ENCODE data around the gene SCAMP2.
A peak's percentile ranks its signal among the peaks of the same experiment; 100 is the strongest.

SCAMP2 gene

GRCh38 chr15:74857671-74858368, 15.3 kb downstream of the SCAMP2 start:
- DNase-seq: no peak

- DNase-seq: no peak
Observed at GRCh38 chr15:74857082-74857655, 16.0 kb downstream of the SCAMP2 start.

- no peak for DNase-seq
Observed at GRCh38 chr15:74856537-74856936, 16.6 kb downstream of the SCAMP2 start.

GRCh38 chr15:74855857-74856256, 17.3 kb downstream of the SCAMP2 start:
- no peak for DNase-seq

GRCh38 chr15:74854453-74855022, 18.6 kb downstream of the SCAMP2 start:
- DNase-seq: no peak

- DNase-seq: no peak
Observed at GRCh38 chr15:74851960-74852359, 21.2 kb downstream of the SCAMP2 start.

GRCh38 chr15:74850393-74850792, 22.8 kb downstream of the SCAMP2 start:
- DNase-seq: no peak

- DNase-seq: no peak
Observed at GRCh38 chr15:74847432-74847831, 25.7 kb downstream of the SCAMP2 start.

- DNase-seq: peak; percentile 39
Observed at GRCh38 chr15:74845581-74845980, 27.6 kb downstream of the SCAMP2 start.

- DNase-seq: peak; percentile 58
Observed at GRCh38 chr15:74845208-74845568, 28.0 kb downstream of the SCAMP2 start.

- no peak for DNase-seq
Observed at GRCh38 chr15:74844319-74845207, 28.6 kb downstream of the SCAMP2 start.

- DNase-seq: no peak
Observed at GRCh38 chr15:74843891-74844299, 29.3 kb downstream of the SCAMP2 start.

- no peak for DNase-seq
Observed at GRCh38 chr15:74843445-74843828, 29.7 kb downstream of the SCAMP2 start.

- peak; percentile 93 for DNase-seq
Observed at GRCh38 chr15:74842581-74843444, 30.4 kb downstream of the SCAMP2 start, which contains the start of gene ULK3. Gene ULK3, minus strand, starts transcription at chr15:74843156. Its CDS starts 51 bp downstream, at chr15:74843105.

- no peak for DNase-seq
Observed at GRCh38 chr15:74841891-74842373, 31.2 kb downstream of the SCAMP2 start.

GRCh38 chr15:74840851-74841775, 32.1 kb downstream of the SCAMP2 start:
- DNase-seq: no peak

GRCh38 chr15:74839526-74840395, 33.4 kb downstream of the SCAMP2 start:
- DNase-seq: no peak

GRCh38 chr15:74838746-74839525, 34.2 kb downstream of the SCAMP2 start:
- DNase-seq: no peak

GRCh38 chr15:74838137-74838516, 35.0 kb downstream of the SCAMP2 start:
- no peak for DNase-seq
